Keratinocyte (primary cell): Measurements from ENCODE around the gene STAC3.

Source experiments
- CTCF ChIP-seq, 3 experiments: IDR thresholded peaks in 1 of 3; conservative IDR thresholded peaks in 1 of 3; optimal IDR thresholded peaks in 1 of 3; 2 replicates in 2 of 3; 3 replicates in 1 of 3; pipeline versions ENCODE3 to v1.5.1; 2011; ENCODE audit warnings: low read length in 3 of 3, mild to moderate bottlenecking in 3 of 3, moderate library complexity in 2 of 3, control low read depth in 1 of 3, inconsistent platforms in 1 of 3; ENCODE audit not compliant: insufficient read depth in 2 of 3; ENCODE audit errors: extremely low read depth in 1 of 3
- EZH2 ChIP-seq: IDR thresholded peaks from one replicate; pipeline ENCODE4 v1.6.1; 2012; ENCODE audit warnings: inconsistent platforms, mild to moderate bottlenecking, low read length, moderate library complexity

- TF ChIP-seq CTCF (optimal IDR thresholded peaks at IDR 0.05 in 1 of 3, IDR thresholded peaks at IDR 0.05 in 1 of 3, conservative IDR thresholded peaks at IDR 0.05 in 1 of 3; ENCODE audit: extremely low read depth in 1 of 3, insufficient read depth in 2 of 3, low read length in 3 of 3) (no peak), EZH2 (no peak)
Measured at GRCh38 chr12:57236925-57237595, 13.9 kb downstream of the STAC3 start.
